Panc1 (cell line): Measurements from ENCODE around the gene LITAF. TPM values are rescaled to one million over a fixed set of nuclear protein-coding genes. Genes with fewer than 3 reads are reported as not detected.

Experiments
- ATAC-seq: fragments of 200-7000 bp; cut with Tn5 transposase; 2 replicates; pipeline ENCODE4 v1.9.1; 2020; ENCODE audit warnings: mild to moderate bottlenecking, moderate library complexity
- BruUV-seq: library from RNA; stranded (reverse); fragments of 400-500 nt; replicated peaks from 2 replicates; lab custom pipeline; 2021; lab: Mats Ljungman, UMichigan
- CTCF ChIA-PET: fragments of 300-600 bp; sonication (Branson Sonifier 250); formaldehyde crosslinking; loops from one replicate; lab custom pipeline; 2022; ENCODE audit warnings: antibody characterized with exemption; lab: Charles Lee
- POLR2A ChIA-PET: fragments of 300-600 bp; sonication (Branson Sonifier 250); formaldehyde crosslinking; loops from one replicate; lab custom pipeline; 2022; ENCODE audit warnings: antibody characterized with exemption; lab: Charles Lee
- DNase-seq: peaks from one replicate; pipeline ENCODE4 v3.0.0-alpha.2; 2010; ENCODE audit warnings: low read depth, low spot score
- H3K27ac ChIP-seq: 2 replicates; pipeline ENCODE4 v1.5.1; 2011; ENCODE audit warnings: mild to moderate bottlenecking, low read length, inconsistent platforms
- H3K27me3 ChIP-seq: fragments of 200-500 bp; sonication (Bioruptor generic); 2 replicates; pipeline ENCODE4 v1.6.0; 2014; ENCODE audit warnings: low read length, inconsistent platforms; ENCODE audit not compliant: control insufficient read depth, insufficient read depth
- H3K36me3 ChIP-seq: fragments of 200-500 bp; sonication (Bioruptor generic); 2 replicates; pipeline ENCODE4 v1.5.1; 2014; ENCODE audit warnings: inconsistent platforms, mild to moderate bottlenecking, low read length, moderate library complexity; ENCODE audit not compliant: control insufficient read depth, insufficient read depth
- H3K4me1 ChIP-seq: 2 replicates; pipeline ENCODE4 v1.5.1; 2011; ENCODE audit warnings: inconsistent platforms, mild to moderate bottlenecking, low read length, moderate library complexity; ENCODE audit not compliant: control insufficient read depth, insufficient read depth
- H3K4me3 ChIP-seq, 2 experiments: 2 replicates each; pipeline ENCODE4 v1.5.1; 2011 to 2012; ENCODE audit warnings: low read depth in 2 of 2, low read length in 2 of 2, mild to moderate bottlenecking in 2 of 2, inconsistent platforms in 1 of 2, moderate library complexity in 1 of 2
- H3K9me3 ChIP-seq: fragments of 200-500 bp; sonication (Bioruptor generic); 2 replicates; pipeline ENCODE4 v1.5.1; 2014; ENCODE audit warnings: low read depth, mild to moderate bottlenecking, inconsistent platforms, low read length, moderate library complexity; ENCODE audit not compliant: control insufficient read depth, insufficient read depth
- POLR2AphosphoS5 ChIP-seq: IDR thresholded peaks from 2 replicates; pipeline ENCODE4 v1.6.1; 2012; ENCODE audit warnings: mild to moderate bottlenecking, low read depth, low read length, moderate library complexity
- SIN3A ChIP-seq: IDR thresholded peaks from 2 replicates; pipeline ENCODE4 v1.6.1; 2012; ENCODE audit warnings: low read depth, mild to moderate bottlenecking, low read length, moderate library complexity, borderline replicate concordance; ENCODE audit not compliant: insufficient read depth
- TCF7L2 ChIP-seq: IDR thresholded peaks from 2 replicates; pipeline ENCODE4 v1.6.1; 2011; ENCODE audit warnings: mild to moderate bottlenecking, low read depth, low read length, inconsistent platforms
- in situ Hi-C: cut with HindIII; loops from 2 replicates; pipeline ENCODE4 v1.10.0; 2016; ENCODE audit warnings: low sequenced_read_pairs, low pct_unique_long_range_greater_than_20kb
- intact Hi-C: fragments of 100-400 bp; cut with micrococcal nuclease; formaldehyde crosslinking; loops from one replicate; pipeline ENCODE4 v1.10.0; 2022; ENCODE audit not compliant: unreplicated experiment
- total RNA-seq: library from RNA; stranded (reverse); gene quantifications from one replicate; pipeline ENCODE4 v1.2.1, GENCODE V29; 2021; ENCODE audit not compliant: unreplicated experiment
- TF ChIP-seq, protein P1 (sequence below), 2 experiments: IDR thresholded peaks; 2 replicates each; pipeline ENCODE4 v1.6.1; 2011 to 2012; ENCODE audit warnings: low read depth in 2 of 2, control low read depth in 1 of 2, low read length in 1 of 2, mild to moderate bottlenecking in 1 of 2, moderate library complexity in 1 of 2; ENCODE audit not compliant: insufficient read depth in 1 of 2
- TF ChIP-seq, protein P2 (sequence below): fragments of 450-650 bp; IDR thresholded peaks from 2 replicates; pipeline ENCODE4 v1.5.1; 2017; ENCODE audit warnings: mild to moderate bottlenecking

Gene LITAF
- total RNA-seq, 1 experiment from 2014 or later: 85.2 TPM

DNA sequence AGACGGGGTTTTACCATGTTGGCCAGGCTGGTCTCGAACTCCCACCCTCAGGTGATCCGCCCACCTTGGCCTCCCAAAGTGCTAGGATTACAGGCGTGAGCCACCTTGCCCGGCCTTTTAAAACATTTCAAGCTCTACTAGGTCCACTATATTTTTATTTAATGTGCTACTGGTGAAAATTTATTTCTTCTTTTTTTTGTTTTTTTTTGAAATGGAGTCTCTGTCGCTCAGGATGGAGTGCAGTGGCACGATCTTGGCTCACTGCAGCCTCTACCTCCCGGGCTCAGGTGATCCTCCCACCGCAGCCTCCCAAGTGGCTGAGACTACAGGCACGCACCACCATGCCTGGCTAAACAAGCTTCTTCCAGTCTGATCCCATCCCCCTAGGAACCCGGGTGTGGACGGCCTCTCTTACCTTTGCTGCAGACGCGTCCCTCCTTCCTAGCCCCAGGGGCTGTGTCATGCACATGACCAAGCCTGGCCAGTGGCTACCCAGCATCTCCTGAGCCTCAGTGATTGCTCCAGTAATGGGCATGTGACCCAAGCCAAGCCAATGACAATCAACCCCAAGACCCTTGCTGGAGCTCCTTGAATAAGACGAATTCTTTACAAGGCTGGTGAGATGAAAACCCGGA is 40.1 kb upstream of the LITAF start:
- Histone ChIP-seq H3K36me3 (no peaks in the 10 kb centered on the region), H3K27ac (no peak overlapping the region), H3K4me3 (no peak overlapping the region), H3K4me1 (no peaks in the 10 kb centered on the region), H3K27me3 (no peaks in the 10 kb centered on the region), H3K9me3 (no peaks in the 10 kb centered on the region)
- ATAC-seq (no peak), DNase-seq (no peak)
- in situ Hi-C loops (no loop called here), intact Hi-C loops (no loop called here)
- BruUV-seq: no TSS peak
- ChIA-PET POLR2A (no interaction called here), CTCF (no interaction called here)
- TF ChIP-seq, protein P1, sequence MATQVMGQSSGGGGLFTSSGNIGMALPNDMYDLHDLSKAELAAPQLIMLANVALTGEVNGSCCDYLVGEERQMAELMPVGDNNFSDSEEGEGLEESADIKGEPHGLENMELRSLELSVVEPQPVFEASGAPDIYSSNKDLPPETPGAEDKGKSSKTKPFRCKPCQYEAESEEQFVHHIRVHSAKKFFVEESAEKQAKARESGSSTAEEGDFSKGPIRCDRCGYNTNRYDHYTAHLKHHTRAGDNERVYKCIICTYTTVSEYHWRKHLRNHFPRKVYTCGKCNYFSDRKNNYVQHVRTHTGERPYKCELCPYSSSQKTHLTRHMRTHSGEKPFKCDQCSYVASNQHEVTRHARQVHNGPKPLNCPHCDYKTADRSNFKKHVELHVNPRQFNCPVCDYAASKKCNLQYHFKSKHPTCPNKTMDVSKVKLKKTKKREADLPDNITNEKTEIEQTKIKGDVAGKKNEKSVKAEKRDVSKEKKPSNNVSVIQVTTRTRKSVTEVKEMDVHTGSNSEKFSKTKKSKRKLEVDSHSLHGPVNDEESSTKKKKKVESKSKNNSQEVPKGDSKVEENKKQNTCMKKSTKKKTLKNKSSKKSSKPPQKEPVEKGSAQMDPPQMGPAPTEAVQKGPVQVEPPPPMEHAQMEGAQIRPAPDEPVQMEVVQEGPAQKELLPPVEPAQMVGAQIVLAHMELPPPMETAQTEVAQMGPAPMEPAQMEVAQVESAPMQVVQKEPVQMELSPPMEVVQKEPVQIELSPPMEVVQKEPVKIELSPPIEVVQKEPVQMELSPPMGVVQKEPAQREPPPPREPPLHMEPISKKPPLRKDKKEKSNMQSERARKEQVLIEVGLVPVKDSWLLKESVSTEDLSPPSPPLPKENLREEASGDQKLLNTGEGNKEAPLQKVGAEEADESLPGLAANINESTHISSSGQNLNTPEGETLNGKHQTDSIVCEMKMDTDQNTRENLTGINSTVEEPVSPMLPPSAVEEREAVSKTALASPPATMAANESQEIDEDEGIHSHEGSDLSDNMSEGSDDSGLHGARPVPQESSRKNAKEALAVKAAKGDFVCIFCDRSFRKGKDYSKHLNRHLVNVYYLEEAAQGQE (IDR thresholded peaks at IDR 0.05; ENCODE audit: insufficient read depth in 1 of 2, low read depth in 2 of 2, low read length in 1 of 2): no peak
- TF ChIP-seq TCF7L2 (no peak), SIN3A (no peak), POLR2AphosphoS5 (no peak)
- TF ChIP-seq, protein P2, sequence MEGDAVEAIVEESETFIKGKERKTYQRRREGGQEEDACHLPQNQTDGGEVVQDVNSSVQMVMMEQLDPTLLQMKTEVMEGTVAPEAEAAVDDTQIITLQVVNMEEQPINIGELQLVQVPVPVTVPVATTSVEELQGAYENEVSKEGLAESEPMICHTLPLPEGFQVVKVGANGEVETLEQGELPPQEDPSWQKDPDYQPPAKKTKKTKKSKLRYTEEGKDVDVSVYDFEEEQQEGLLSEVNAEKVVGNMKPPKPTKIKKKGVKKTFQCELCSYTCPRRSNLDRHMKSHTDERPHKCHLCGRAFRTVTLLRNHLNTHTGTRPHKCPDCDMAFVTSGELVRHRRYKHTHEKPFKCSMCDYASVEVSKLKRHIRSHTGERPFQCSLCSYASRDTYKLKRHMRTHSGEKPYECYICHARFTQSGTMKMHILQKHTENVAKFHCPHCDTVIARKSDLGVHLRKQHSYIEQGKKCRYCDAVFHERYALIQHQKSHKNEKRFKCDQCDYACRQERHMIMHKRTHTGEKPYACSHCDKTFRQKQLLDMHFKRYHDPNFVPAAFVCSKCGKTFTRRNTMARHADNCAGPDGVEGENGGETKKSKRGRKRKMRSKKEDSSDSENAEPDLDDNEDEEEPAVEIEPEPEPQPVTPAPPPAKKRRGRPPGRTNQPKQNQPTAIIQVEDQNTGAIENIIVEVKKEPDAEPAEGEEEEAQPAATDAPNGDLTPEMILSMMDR: no peak

DNA sequence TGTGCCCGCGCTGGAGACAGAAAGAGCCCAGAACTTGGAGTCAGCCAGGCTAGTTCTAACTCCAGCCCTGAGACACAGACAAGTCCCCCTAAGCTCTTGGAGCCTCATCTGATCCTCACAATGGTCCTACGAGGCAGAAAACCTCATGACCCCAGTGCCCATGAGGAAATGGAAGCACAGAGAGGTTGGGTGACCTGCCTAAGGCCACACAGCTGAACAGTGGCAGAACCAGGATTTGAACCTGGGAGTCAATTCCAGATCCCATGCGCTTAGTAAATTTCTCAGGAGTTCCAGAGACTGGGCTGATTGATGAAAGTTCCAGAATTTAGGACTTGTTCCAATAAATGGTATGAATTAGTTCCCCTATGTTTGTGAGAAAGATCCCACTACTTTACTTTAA is 39.0 kb upstream of the LITAF start:
- CTCF ChIA-PET: no interaction called here

More for the DNA sequence above, 39.0 kb upstream of the LITAF start:
- in situ Hi-C loops: no loop called here
- H3K27ac ChIP-seq: no peak overlapping the region
- no peaks in the 10 kb centered on the region for H3K36me3 ChIP-seq
- TF ChIP-seq TCF7L2: no peak
- intact Hi-C loops: no loop called here
- no peaks in the 10 kb centered on the region for H3K27me3 ChIP-seq
- DNase-seq (no peak), ATAC-seq (no peak)
- H3K9me3 ChIP-seq: no peaks in the 10 kb centered on the region
- POLR2A ChIA-PET: no interaction called here
- no peaks in the 10 kb centered on the region for H3K4me1 ChIP-seq
- no TSS peak for BruUV-seq
- H3K4me3 ChIP-seq: no peak overlapping the region
